C4-2B (cell line): ENCODE data around the gene SLC6A12.

ENCODE experiments used
- H3K27ac ChIP-seq: fragments of 450-650 bp; 2 replicates; pipeline ENCODE4 v1.5.1; 2017
- ZFX ChIP-seq: fragments of 450-650 bp; IDR thresholded peaks from 2 replicates; pipeline ENCODE4 v1.6.1; 2017
- TF ChIP-seq, protein P1 (sequence below): fragments of 450-650 bp; conservative IDR thresholded peaks from 2 replicates; pipeline ENCODE4 v1.5.1; 2017; ENCODE audit warnings: mild to moderate bottlenecking

SLC6A12 gene

DNA sequence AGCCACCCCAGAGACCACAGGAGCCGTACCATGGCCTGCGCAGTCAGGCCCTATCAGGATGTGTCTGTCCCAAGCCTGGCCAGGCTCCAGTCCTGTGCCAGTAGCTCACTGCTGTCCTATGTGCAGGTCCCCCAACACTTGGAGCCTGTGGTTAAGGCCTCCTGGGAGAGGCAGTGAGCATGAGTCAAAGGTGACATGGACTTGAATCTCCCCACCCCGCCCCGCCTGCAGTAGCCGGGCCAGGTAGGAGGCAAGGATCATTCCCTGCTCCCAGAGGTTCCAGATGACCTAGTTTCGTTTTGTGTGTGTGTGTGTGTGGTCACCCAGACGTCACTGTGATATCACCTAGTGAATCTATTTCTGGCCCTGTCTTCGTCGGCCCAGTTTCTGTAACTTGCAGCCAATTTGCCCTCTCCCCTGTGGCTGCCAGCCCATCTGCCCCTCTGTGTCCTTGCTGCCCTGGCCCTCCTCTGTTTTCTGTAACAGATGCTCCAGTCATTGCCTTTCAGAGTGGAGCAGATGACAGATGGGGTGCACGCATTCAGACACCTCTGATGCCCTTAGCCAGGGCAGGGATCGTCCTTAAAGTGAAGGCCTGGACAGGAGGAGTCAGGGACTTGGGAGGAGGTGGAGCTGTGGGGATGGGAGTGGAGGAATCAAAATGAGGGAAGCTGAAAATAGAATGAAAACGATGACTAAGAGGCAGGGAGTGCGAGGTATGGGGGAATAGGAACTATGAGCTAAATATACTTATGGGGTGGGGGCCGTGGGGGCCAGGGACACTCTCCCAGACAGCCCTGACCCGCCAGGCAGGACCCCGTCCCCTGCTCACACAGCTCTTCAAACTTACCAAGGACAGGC lies 37.4 kb downstream of the SLC6A12 start:
- H3K27ac ChIP-seq: no peak overlapping the region
- TF ChIP-seq ZFX: no peak
- TF ChIP-seq, protein P1, sequence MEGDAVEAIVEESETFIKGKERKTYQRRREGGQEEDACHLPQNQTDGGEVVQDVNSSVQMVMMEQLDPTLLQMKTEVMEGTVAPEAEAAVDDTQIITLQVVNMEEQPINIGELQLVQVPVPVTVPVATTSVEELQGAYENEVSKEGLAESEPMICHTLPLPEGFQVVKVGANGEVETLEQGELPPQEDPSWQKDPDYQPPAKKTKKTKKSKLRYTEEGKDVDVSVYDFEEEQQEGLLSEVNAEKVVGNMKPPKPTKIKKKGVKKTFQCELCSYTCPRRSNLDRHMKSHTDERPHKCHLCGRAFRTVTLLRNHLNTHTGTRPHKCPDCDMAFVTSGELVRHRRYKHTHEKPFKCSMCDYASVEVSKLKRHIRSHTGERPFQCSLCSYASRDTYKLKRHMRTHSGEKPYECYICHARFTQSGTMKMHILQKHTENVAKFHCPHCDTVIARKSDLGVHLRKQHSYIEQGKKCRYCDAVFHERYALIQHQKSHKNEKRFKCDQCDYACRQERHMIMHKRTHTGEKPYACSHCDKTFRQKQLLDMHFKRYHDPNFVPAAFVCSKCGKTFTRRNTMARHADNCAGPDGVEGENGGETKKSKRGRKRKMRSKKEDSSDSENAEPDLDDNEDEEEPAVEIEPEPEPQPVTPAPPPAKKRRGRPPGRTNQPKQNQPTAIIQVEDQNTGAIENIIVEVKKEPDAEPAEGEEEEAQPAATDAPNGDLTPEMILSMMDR: no peak

DNA sequence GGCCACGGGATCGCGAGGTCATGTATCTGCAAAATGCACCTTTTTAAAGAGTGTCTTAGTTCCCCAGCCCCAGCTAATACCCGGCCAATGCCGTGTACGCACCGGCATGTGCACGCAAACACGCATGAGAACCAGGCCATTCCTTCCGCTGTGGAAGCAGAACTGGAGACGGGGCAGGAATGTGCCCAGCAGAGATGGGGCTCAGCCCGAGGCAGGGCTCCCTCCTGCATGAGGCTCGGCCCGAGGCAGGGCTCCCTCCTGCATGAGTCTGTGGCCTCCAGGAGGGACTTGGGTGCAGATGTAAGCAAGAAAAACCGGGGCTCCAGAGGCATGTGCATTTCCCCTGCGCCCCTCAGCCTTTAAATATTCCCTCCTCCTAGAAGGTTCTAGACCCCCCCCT lies 38.2 kb downstream of the SLC6A12 start:
- TF ChIP-seq, protein P1: no peak
- TF ChIP-seq ZFX: no peak
- H3K27ac ChIP-seq: no peak overlapping the region

DNA sequence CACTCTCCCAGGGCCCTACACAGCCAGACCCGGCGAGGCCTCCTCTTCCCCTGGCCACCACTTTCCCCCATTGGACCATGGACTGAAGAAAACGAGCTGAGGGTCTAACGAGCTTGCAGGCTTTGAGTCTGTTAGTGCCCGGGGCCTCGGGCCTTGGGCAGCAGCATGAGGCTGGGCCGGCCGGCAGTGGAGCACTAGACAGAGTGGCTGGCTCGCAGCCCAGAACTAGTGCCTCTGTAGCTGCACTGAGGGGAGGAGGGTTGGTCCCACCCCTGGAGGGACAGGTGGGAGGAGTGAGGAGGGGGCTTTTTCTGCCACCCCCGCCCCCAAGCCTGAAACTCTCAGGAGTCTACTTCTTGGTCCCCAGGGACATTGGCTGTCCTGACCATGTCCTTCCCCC lies 38.7 kb downstream of the SLC6A12 start:
- no peak overlapping the region for H3K27ac ChIP-seq
- TF ChIP-seq, protein P1: no peak
- no peak for TF ChIP-seq ZFX

DNA sequence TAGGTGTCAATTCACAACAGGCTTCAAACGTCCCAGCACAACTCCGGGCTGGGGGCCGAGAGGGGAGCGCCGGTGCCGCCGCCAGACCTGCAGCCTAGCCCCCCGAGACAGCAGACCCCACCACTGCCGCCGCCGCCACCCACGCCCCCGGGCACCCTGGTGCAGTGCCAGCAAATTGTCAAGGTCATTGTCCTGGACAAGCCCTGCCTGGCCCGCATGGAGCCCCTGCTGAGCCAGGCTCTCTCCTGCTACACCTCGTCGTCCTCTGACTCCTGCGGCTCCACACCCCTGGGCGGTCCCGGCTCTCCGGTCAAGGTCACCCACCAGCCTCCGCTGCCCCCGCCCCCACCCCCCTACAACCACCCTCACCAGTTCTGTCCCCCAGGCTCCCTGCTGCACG lies 39.4 kb downstream of the SLC6A12 start:
- no peak for TF ChIP-seq ZFX
- TF ChIP-seq, protein P1: no peak

DNA sequence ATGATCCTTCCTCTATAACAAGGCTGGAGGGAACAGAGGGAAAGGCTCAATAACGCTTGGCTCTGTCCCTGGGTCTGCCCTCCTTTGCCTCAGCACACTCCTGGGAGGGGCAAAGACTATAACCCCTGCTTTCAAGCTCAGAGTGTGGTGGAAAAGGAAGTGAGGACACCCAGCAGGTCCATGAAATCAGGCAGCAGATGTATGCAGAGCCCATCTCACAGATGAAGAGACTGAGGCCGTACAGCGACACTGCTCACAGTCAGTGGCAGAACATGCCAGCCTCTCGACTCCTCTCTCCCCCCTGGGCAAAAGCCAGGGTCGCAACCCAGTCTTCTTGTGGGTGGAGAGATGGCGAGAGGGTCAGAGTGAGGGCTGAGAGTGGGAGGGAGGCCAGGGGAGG lies 39.8 kb downstream of the SLC6A12 start:
- TF ChIP-seq, protein P1: no peak
- no peak for TF ChIP-seq ZFX
- no peak overlapping the region for H3K27ac ChIP-seq

More for the DNA sequence above, 39.4 kb downstream of the SLC6A12 start:
- H3K27ac ChIP-seq: no peak overlapping the region

DNA sequence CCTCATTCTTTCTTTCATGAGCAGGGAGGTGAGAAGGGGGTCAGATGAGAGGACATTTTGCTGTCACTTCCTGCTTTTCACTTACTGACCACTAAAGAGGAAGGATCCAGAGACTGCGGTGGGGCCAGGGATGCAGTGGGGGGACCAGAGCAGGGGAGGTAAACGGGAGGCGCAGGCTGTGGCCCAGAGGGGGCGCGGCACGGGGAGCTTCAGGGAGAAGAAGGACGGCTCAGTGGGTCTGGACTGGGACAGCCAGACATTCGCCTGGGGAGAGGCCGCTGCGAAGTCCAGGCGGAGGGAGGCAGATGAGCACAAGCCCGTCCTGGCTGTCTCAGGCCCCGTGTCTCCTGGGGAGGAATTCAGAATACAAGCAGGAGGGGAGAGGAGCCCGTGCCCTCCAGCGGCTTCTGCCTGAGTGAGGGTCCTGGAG lies 41.2 kb downstream of the SLC6A12 start:
- TF ChIP-seq ZFX: no peak
- TF ChIP-seq, protein P1: no peak
- H3K27ac ChIP-seq: no peak overlapping the region

DNA sequence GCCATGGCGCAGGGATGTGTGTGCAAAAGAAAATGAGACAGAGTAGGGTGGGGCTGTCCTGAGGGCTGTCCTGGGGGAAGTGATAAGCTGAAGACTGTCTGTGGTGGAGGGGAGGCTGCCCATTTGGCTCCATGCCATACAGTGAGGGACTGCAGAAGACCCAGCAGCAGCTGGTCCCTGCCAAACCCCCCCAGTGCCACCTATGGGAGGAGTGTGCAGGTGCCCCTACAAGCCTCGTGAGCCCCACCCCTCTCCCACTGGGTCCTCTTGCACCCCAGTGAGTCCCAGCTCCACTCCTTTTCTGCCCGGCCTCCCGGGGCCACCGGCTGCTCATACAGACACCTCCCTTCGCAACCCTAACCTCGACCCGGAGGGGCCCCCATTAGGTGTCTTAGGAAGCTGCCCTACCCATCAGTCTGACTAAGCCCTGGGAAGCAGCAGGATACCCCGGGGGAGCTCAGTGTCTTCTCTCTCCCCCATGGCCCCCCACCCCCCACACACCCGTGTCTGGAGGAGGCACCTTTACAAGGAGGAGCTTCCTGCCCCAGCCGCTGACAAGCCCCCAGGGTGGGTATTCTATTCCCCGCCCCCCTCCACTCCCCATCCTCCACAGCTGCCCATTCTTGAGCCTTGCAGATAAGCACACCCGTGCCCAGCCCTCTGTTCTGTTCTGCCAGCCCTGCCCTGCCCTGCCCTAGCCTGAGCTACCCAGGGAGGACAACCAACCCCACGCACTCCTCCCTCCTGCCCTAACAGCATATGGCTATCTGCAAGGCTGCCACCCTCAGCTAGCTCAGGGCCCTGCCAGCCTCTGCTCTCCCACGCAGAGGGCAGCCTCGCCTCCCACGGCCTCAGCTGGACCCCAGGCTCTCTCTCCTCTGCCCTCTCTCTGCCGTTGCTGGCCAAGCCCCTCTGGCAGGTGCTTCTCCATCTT lies 41.9 kb downstream of the SLC6A12 start:
- H3K27ac ChIP-seq: no peak overlapping the region
- TF ChIP-seq ZFX: no peak
- TF ChIP-seq, protein P1: no peak
